ENCODE results near the gene CXCR6.

The CXCR6 gene

GRCh38 chr3:45943207-45943846 is at the start of gene CXCR6:
Gene CXCR6, plus strand, starts transcription at chr3:45943464. Its CDS starts 3,018 bp downstream, at chr3:45946482.
- TF ChIP-seq CTCF (IDR thresholded peaks at IDR 0.05; ENCODE audit: control insufficient read depth, extremely low read depth, insufficient read depth), result no peak
- no peak for DNase-seq (ENCODE audit: low read depth)
- H3K4me3 ChIP-seq (ENCODE audit: low read depth, low read length), result no peak within 1 kb of the TSS

- no peak for TF ChIP-seq CTCF (IDR thresholded peaks at IDR 0.05; ENCODE audit: control insufficient read depth, extremely low read depth, insufficient read depth)
- no peak overlapping the region for H3K4me3 ChIP-seq (ENCODE audit: low read depth, low read length)
- DNase-seq (ENCODE audit: low read depth), result no peak
These were observed 49.2 kb upstream of the CXCR6 start for GRCh38 chr3:45894015-45894414.

- TF ChIP-seq CTCF (IDR thresholded peaks at IDR 0.05; ENCODE audit: control insufficient read depth, extremely low read depth, insufficient read depth), result no peak
- DNase-seq (ENCODE audit: low read depth), result no peak
- H3K4me3 ChIP-seq (ENCODE audit: low read depth, low read length), result no peak overlapping the region
These were observed 47.4 kb upstream of the CXCR6 start for GRCh38 chr3:45895686-45896468.

- no peak for TF ChIP-seq CTCF (IDR thresholded peaks at IDR 0.05; ENCODE audit: control insufficient read depth, extremely low read depth, insufficient read depth)
- H3K4me3 ChIP-seq (ENCODE audit: low read depth, low read length), result no peak overlapping the region
- no peak for DNase-seq (ENCODE audit: low read depth)
These were observed 46.3 kb upstream of the CXCR6 start for GRCh38 chr3:45896956-45897355.

- DNase-seq (ENCODE audit: low read depth), result no peak
- TF ChIP-seq CTCF (IDR thresholded peaks at IDR 0.05; ENCODE audit: control insufficient read depth, extremely low read depth, insufficient read depth), result no peak
- H3K4me3 ChIP-seq (ENCODE audit: low read depth, low read length), result no peak overlapping the region
These were observed 38.3 kb upstream of the CXCR6 start for GRCh38 chr3:45904931-45905330.

- DNase-seq (ENCODE audit: low read depth), result no peak
- TF ChIP-seq CTCF (IDR thresholded peaks at IDR 0.05; ENCODE audit: control insufficient read depth, extremely low read depth, insufficient read depth), result no peak
- no peak overlapping the region for H3K4me3 ChIP-seq (ENCODE audit: low read depth, low read length)
These were observed 37.5 kb upstream of the CXCR6 start for GRCh38 chr3:45905755-45906154.

Measured in LNCaP clone FGC (cell line).